NCI-H2227 (cell line): ENCODE measurements around the gene CNGA4.

Experiments
- DNase-seq: peaks from one replicate; lab custom pipeline; 2025; ENCODE audit not compliant: unreplicated experiment; lab: John Stamatoyannopoulos, UW

CNGA4 gene, protein sequence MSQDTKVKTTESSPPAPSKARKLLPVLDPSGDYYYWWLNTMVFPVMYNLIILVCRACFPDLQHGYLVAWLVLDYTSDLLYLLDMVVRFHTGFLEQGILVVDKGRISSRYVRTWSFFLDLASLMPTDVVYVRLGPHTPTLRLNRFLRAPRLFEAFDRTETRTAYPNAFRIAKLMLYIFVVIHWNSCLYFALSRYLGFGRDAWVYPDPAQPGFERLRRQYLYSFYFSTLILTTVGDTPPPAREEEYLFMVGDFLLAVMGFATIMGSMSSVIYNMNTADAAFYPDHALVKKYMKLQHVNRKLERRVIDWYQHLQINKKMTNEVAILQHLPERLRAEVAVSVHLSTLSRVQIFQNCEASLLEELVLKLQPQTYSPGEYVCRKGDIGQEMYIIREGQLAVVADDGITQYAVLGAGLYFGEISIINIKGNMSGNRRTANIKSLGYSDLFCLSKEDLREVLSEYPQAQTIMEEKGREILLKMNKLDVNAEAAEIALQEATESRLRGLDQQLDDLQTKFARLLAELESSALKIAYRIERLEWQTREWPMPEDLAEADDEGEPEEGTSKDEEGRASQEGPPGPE

DNA sequence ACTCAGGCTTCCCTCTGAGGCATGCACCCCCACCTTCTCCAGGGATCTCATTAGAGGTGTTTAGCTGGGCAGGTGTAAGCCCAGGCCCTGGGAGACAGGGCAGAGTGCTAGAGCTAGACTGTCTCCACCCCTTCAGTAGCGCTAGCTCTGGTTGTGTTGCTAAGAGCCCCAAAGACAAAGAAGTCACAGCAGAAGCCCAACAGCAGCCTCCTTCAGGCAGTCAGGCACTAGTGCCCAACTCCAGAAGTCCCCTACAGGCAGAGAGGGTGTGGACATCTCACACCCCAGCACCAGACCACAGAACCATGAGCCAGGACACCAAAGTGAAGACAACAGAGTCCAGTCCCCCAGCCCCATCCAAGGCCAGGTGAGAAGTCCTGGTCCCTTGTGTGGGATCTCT lies at the start of gene CNGA4:
TSS of gene CNGA4 (plus strand) at position 188 of the 400 bp plus-strand sequence. CDS start at position 306, 118 bp downstream.
- no peak for DNase-seq

DNA sequence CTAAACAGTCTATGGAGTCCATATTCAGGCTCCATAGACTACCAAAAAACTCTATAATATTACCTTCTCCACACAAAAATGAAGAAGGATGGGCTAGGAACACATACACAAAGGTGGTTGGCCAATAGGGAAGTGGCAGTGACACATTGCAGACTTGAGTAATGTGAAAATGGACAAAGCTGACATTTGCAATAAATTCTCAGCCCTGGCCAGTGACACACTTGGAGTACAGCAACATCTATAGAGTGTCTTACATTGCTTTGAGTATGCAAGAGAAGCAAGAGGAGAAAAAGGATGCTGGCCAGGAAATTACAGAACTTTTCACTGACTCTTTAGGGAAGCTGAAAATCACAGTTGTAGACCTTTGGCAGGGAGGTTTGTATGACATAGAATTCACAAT lies 47.1 kb upstream of the CNGA4 start:
- DNase-seq = no peak

DNA sequence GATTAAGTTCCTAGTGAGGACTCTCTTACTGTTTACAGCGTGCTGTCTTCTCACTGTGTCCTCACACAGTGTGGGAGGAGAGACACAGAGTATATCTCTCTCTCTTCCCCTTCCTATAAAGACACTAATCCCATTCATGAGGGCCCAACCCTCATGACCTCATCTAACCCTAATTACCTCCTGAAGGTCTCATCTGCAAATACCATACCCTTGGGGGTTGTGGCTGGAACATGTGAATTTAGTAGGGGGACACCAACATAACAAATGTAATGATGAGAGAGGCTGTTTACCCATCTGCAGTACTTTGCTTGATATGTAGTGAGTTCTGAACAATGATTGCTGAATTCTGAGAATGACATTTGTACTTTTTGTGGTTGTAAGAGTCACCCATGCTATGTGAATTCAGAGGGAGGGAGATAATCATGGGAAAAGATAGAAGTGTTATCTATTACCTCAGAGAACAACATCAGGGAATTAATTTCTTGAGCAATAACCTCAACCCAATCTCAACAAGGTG lies 44.8 kb upstream of the CNGA4 start:
- DNase-seq = no peak

DNA sequence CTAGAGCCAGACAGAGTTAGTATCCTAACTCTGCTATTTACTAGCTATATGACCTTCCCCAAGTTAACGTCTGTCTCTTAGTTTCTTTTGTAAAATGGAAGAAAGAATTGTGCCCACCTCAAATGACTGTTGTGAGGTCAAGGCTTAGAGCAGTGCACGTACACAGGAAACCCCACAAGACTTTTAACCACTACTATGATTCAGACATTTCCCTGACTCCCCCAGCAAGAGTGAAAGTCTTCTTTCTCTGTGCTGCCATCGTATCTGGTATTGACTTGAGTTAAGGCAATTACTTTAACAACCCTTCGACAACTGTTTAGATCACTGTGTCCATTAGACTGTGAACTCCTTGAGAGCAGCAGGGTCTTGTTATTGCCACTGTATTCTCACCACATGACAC lies 42.5 kb upstream of the CNGA4 start:
- no peak for DNase-seq

DNA sequence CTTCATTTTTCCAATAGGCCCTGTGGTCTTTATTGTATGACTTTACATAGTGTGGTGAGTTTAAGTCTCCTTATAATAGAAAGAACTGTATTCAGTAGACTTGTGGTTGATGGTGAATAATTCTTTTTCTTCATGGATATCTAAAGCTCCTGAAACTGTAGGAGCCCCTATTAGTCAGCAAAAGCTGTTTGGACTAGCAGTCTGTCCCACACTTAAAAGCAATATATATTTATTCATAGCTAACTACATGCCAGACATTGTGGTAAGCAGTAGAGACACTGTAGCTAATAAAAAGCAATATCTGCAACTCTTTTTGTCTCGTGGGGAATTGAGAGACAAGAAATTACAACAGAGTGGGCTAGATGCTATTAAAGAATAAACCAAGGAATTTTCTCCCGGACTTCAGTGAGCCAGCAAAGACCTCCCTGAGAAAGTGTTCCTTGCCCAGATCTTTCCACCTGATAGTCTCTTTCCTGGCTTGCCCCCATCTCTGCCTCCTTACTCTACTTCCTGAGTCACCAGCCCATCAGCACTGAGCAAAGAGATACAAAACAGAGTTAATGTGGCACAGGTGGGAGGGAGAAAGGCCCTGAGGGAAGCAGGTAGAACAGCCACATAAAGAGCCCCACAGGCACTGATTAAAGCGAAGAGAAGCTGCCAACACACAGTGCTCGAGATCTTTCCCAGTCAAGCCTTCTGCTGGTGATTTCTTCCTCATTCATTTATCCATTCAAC lies 41.3 kb upstream of the CNGA4 start:
- DNase-seq = no peak

DNA sequence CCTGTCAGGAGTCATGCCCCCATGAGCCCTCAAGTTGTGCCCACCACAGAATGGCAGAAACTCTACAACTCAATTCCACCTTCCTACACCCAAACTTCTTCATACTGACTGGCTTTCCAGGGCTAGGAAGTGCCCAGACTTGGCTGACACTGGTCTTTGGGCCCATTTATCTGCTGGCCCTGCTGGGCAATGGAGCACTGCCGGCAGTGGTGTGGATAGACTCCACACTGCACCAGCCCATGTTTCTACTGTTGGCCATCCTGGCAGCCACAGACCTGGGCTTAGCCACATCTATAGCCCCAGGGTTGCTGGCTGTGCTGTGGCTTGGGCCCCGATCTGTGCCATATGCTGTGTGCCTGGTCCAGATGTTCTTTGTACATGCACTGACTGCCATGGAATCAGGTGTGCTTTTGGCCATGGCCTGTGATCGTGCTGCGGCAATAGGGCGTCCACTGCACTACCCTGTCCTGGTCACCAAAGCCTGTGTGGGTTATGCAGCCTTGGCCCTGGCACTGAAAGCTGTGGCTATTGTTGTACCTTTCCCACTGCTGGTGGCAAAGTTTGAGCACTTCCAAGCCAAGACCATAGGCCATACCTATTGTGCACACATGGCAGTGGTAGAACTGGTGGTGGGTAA lies 39.6 kb upstream of the CNGA4 start, which contains the start of gene OR52W1:
TSS of gene OR52W1 (plus strand) at position 51 of the 637 bp plus-strand sequence. CDS start at position 51, 0 bp downstream.
- no peak for DNase-seq

DNA sequence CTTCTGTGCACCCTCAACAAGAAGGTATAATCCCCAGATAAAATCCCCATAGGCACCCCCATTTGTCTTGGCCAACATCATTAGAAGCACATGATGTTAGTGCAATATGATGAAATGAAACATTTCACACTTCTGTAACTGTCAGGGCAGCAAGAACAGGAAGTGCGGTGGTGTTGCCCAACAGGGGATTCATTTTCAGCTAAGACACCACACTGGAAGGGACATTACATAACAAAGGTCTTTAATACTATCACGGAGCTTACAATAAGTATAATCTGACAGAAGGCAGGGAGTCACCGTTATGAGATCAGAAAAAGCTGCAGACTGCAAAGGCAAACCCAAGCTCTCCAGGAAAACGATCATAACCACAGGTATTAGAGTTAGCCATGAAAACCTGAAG lies 37.9 kb upstream of the CNGA4 start:
- DNase-seq = no peak

DNA sequence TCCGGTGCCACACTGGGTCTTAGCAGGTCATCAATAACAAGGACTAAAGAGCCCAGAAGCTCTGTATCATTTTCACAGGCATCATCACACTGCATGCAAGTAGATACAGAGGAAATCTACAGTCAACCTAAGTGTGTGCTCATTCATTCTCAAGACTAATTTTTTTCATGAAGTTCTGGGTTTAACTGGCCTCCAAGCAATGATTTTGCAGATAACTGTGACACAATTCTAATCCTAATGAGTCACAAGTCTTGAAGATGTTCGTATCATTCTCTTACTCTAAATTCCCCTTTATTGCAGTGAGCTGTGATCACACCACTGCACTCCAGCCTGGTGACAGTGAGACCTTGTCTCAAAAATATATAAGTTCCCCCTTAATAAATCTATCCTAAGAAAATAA lies 37.4 kb upstream of the CNGA4 start:
- DNase-seq = no peak

DNA sequence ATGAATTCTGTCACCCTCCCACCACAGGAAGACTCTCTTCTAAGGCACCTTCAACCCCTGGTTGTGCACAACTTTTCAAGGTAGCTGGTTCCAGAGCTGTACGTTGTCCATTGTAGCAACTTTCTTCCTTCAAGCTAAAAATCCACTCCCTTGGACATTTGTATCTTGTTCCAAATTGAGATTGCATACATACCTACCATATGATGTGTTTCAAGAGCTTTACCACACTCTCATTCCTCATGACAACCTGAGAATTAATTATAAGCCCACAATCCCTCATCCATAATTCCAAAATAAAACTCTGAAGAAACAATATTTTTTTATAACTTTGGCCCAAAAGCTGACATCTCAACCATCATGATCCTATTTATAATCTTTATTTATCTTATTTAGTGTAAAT lies 36.8 kb upstream of the CNGA4 start:
- DNase-seq = no peak

DNA sequence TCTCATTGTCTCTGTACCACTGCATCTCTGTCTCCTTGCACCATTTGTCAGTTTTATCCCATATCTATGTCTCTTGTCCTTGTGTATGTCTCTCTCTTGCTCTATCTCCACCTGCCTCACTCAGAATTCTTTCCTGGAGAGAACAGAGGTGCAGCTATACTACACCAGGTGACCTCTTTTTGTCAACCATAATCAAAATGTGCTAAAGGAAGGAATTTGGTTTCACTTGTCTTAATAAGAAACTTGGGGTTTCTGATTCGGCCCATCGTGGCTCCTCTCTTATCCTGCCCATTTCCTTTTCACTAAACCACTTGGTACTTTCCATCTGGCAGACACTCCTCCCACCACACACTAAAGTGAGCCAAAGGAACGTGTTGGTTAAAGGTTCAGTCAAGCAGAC lies 35.6 kb upstream of the CNGA4 start:
- no peak for DNase-seq

DNA sequence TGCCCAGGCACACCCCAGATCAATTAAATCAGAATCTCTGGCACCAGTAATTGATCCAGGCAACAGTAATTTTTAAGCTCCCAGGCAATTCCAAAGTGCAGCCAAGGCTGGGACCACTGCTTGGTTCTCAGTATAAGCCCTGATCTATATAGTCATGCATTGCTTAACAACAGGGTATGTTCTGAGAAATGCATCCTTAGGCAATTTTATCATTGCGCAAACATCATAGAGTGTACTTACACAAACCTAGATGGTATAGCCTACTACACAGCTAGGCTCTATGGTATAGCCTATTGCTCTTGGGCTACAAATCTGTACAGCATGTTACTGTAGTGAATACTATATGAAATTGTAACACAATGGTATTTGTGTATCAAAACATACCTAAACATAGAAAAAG lies 34.2 kb upstream of the CNGA4 start:
- DNase-seq = no peak

DNA sequence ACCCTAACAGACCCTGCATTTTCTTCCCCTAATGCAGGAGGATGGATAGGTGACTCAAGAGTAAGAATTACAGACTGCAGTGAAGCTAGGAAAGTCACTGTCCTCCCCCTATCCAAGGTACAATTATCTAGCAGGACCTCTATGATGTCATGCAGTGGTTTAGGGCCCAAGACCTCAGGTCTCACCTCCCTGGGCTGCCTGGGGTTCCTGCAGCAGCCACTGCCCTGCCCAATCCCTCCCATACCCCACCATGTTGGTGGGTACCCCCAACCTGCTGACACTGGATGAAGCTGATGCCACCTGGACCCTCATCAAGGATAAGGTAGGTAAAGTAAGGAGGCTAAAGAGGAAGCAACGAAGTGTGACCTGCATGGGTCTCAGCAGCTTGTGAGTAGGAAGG lies 33.5 kb upstream of the CNGA4 start, which contains the start of gene C11orf42:
TSS of gene C11orf42 (plus strand) at position 192 of the 400 bp plus-strand sequence. CDS start at position 251, 59 bp downstream.
- DNase-seq = no peak

DNA sequence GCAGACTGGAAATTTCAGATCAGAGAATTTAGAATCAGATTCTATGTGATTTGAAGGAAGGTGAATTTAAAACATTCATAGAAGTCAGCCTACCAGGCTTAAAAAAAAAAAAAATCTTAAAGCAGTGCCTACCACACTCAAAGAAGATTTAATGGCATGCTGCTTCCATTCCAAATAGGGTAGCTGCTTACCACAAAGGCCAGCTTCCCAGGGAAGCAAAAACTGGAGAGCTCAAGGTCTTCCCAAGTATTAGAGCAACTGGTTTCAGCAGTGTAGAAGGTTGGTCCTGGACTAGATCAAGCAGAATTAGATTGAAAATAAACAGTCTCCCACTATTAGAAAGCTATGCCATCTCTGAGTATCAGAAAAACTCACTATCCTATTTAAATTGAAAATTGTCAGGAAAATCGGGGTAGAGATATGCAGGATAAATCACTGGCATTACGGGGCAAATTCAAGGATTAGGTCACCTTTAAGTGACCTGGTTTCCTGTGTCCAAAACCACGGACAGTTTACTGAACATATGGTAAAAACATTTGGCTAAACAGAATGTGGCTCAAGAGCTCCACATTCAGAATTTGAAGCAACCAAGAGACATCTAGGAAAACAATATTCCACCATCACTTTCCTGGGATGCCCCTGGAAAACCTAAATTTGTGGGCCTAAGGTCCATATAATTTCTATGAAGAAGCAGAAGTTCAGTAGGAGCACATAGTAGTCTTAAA lies 32.3 kb upstream of the CNGA4 start:
- DNase-seq = no peak

DNA sequence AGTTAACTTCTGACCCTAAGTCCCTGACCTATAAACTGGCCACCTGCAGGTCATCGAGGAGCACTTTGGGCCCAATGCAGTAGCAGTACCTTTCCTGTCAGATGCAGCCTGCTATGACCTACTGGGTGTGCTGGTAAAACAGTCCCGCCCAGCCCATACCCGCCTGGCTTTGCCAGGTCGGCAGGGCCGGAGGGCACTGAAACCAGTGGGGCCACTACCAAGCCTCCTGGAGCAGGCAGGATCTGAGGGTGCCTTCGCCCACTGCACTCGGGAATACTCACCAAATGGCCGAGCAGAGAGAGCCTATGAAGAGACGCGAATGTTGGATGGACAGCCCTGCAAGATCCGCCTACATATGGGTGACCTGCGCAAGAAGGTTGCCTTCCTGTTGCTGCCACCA lies 29.1 kb upstream of the CNGA4 start:
- DNase-seq = no peak

DNA sequence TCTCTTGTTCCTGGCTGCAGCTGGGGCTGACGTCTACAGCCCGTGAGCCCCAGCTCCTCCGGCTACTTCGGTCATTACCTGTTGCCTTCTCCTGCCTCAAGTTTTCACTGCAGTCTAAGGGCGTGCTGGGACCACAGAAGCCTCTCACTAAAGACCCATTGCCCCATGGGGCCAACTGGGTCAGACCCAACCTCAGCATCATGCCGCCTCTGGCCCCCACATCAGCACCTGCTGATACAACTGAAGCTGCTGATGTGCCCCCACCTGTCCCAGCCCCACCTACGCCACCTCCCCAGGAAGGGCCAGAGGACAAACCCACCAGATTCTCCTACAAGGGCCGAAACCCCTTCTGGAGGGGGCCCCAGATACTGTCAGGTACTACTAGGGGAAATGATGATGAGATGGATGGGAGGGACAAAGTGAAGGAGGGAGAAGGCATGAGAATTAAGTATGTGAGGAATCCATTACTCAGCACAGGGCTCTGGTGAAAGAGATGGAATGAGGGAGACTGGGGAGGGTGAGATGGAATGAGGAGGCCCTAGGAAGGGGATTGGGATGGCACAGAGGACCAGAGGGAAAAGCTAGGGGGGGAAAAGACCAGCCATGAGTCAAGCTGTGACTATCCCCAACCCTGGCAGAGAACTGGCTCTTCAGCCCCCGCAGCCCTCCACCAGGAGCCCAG lies 28.5 kb upstream of the CNGA4 start:
- DNase-seq = no peak

DNA sequence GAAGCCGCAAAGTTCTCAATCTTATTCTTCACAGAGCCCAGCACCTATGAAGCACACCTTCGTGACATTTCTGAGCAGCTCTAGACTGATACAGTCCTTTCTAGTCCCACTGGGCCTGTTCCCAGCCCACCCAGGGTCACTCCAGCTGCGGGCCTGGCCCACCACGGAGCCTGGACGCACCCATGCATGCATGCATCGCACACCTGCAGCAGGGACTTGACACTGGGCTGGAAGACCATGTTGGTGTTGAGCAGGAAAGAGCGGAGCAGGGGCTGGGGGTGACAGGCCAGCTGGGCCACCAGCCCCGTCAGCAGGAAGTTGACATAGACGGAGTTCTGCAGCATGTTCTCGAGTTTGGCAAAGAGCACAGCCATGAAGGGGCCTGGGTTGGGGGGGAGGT lies 24.4 kb upstream of the CNGA4 start:
- no peak for DNase-seq

DNA sequence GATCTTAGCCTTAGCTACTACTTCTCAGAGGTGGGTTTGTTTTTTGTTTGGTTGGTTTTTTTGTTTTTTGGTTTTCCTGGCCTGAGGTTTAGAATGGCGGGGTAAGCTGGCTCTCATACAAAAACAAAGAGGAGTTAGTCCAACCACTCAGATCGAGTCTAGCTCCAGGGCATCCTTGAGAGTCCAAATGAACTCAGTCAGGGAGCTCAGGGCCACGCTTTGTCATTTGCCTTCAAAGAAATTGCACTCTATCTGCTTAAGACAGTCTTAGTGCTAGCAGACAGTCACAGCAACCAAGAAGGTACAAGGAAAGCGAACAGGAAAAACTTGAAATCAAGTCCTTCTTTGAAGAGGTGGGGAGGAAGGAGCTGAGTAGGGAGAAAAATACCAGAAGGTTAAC lies 22.4 kb upstream of the CNGA4 start:
- DNase-seq = no peak

DNA sequence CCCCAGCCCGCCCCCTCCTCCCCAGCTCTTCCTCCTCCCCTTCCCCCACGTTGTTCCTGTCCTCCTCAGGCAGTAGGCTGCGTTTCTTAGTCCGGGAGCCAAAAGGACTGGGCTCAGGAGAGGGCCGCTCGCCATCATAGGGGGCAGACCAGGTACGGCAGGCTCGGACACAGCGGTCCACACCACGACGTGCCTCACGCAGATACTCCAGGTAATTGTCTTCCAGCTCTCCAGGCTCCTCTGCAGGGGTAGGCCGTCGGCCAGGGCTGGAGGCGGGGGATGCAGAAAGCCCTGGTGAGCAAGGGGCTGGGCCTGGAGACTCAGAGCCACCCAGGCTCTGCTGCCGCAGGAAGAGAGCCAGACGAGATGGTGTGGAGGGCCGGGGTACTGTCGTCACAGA lies 21.2 kb upstream of the CNGA4 start:
- no peak for DNase-seq

DNA sequence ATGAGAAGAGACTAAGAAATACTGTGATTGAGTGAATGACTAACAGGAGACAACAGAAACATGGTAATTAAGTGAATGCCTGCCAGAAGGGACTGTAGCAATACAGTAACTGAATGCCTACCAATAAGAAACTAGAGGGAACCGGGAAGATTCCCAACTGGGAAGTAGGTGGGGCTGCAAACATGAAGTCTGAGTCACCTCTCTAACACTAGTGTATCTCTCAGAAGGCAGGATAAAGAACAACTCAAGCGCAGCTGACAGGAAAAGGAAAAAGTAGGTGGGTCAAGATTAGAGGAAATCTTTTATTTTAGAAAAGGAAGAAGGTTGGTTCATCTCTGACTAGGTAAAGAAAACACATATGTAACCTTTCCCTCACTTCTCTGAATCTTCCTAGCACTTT lies 19.5 kb upstream of the CNGA4 start:
- DNase-seq = no peak

DNA sequence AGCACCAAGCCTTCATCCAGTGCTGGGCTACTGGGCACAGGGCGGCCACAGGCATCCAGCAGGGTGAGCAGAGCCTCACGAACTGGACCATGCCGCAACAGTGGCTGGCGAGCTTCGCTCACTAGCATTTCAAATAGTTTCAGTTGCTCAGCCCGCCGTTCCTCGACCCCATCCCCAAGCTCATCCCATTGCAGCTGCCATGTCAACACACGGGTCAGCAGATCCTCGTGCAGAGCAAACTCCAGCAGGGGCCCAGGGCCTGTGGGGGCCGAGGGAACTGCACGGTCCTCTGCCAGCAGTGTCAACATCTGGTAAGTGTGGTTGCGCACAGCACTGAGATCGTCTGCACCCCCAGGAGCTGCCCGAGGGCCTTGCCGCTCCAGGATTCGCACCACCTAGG lies 15.0 kb upstream of the CNGA4 start:
- DNase-seq = no peak
